Measurements from ENCODE around the gene PZP. TPM values are rescaled to one million over a fixed set of nuclear protein-coding genes. Genes with fewer than 3 reads are reported as not detected.
"Not testable (repeated sequence)": the region's sequence is repeated elsewhere in the genome, so short reads cannot be mapped to it uniquely, and the experiment has no call there.

Gene PZP
- total RNA-seq, 4 donors from 2014 or later: 0.15 TPM; not detected in 3

DNA sequence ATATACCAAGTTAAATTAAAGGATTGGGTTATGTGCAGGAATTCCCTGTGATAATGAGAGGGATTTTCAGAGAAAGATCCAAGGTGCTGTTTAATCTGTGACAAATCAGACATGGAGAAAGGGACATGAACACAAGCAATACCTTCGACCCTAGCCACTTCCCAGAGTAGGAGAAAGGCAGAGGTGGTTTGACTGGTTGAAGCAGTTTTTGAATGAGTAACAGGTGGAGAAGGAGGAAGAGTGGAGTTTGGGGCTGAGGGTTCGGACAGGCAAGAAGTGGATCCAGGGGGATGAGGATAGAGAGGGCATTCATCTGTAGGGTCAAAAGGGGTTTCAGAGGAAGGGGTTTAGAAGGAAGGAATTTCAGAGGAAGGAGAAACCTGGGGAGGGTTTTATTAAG, 65.1 kb downstream of the PZP start:
- DNase-seq (ENCODE audit: low spot score in 2 of 2): no peak
- no peak overlapping the region for H3K27ac ChIP-seq
- WGBS: 77% methylated on average over 2 of the region's 2 CpGs
- H3K9me3 ChIP-seq: no peaks in the 10 kb centered on the region
- no peaks in the 10 kb centered on the region for H3K36me3 ChIP-seq
- no peak overlapping the region for H3K4me3 ChIP-seq
- TF ChIP-seq POLR2A (IDR thresholded peaks at IDR 0.05): no peak
- TF ChIP-seq, protein P1, sequence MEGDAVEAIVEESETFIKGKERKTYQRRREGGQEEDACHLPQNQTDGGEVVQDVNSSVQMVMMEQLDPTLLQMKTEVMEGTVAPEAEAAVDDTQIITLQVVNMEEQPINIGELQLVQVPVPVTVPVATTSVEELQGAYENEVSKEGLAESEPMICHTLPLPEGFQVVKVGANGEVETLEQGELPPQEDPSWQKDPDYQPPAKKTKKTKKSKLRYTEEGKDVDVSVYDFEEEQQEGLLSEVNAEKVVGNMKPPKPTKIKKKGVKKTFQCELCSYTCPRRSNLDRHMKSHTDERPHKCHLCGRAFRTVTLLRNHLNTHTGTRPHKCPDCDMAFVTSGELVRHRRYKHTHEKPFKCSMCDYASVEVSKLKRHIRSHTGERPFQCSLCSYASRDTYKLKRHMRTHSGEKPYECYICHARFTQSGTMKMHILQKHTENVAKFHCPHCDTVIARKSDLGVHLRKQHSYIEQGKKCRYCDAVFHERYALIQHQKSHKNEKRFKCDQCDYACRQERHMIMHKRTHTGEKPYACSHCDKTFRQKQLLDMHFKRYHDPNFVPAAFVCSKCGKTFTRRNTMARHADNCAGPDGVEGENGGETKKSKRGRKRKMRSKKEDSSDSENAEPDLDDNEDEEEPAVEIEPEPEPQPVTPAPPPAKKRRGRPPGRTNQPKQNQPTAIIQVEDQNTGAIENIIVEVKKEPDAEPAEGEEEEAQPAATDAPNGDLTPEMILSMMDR (IDR thresholded peaks at IDR 0.05): no peak
- TF ChIP-seq EP300 (IDR thresholded peaks at IDR 0.05): no peak
- no peak for TF ChIP-seq POLR2AphosphoS5 (IDR thresholded peaks at IDR 0.05)
- no peaks in the 10 kb centered on the region for H3K4me1 ChIP-seq
- H3K27me3 ChIP-seq: no peaks in the 10 kb centered on the region

DNA sequence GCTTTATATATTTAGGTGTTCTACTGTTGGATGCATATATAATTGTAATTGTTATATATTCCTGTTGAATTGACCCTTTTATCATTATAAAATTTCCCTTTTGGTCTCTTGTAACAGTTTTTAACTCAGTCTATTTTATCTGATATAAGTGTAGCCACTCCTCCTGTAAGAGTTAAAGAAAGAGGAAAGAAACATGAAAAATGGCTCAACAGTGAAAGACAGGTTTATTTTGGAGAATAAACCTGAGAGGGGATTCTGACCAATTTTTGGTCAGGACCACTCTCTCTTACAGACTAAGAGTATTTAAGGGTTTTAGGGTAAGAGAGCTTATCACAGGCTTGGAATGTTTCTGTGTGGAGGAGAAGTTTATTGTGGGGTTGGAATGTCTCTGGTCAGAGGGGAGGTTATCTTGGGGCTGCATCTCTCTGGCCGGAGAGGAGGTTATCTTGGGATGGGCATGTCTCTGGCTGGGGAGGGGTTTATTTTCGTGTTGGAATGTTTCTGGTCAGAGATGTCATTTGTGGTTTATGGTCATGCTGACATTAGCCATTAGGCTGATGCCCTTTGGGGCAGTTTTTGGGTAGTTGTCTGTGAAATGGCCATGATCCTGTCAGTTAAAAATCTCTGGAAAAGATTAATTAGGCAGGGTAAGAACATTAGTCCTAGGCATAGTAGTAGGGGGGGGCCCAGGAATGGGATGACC, 68.5 kb downstream of the PZP start:
- not testable (repeated sequence) for H3K9me3 ChIP-seq; H3K36me3 ChIP-seq; H3K27ac ChIP-seq; DNase-seq (ENCODE audit: low spot score in 2 of 2); H3K27me3 ChIP-seq; H3K4me3 ChIP-seq; H3K4me1 ChIP-seq
- WGBS: 55% methylated on average over 2 of the region's 2 CpGs

DNA sequence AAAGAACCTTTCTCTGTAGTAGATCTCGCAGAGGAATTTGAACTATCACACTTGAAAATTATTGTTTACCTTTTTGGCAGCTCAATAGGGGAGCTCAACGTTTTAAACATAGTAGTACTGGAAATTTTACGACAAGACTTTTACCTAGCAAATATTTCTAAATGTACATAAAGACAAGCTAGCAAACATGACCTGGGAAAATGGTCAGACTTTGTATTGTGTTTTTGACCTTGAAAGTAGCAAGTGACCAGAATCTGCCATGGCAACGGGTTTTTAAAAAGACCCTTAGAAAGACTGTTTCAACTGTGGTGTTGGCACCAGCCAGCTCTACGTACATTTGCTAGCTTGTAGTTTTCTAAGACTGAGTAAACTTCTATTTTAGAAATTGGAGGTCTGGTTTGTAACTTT, 72.3 kb downstream of the PZP start:
- H3K36me3 ChIP-seq: no peaks in the 10 kb centered on the region
- H3K27me3 ChIP-seq: no peaks in the 10 kb centered on the region
- WGBS: 88% methylated on average over 5 of the region's 5 CpGs
- no peak for DNase-seq (ENCODE audit: low spot score in 2 of 2)
- TF ChIP-seq EP300 (IDR thresholded peaks at IDR 0.05): no peak
- TF ChIP-seq, protein P1 (IDR thresholded peaks at IDR 0.05): no peak
- no peak for TF ChIP-seq POLR2AphosphoS5 (IDR thresholded peaks at IDR 0.05)
- no peak for TF ChIP-seq POLR2A (IDR thresholded peaks at IDR 0.05)
- H3K9me3 ChIP-seq: no peaks in the 10 kb centered on the region
- no peak overlapping the region for H3K27ac ChIP-seq
- H3K4me1 ChIP-seq: no peaks in the 10 kb centered on the region
- H3K4me3 ChIP-seq: no peak overlapping the region

DNA sequence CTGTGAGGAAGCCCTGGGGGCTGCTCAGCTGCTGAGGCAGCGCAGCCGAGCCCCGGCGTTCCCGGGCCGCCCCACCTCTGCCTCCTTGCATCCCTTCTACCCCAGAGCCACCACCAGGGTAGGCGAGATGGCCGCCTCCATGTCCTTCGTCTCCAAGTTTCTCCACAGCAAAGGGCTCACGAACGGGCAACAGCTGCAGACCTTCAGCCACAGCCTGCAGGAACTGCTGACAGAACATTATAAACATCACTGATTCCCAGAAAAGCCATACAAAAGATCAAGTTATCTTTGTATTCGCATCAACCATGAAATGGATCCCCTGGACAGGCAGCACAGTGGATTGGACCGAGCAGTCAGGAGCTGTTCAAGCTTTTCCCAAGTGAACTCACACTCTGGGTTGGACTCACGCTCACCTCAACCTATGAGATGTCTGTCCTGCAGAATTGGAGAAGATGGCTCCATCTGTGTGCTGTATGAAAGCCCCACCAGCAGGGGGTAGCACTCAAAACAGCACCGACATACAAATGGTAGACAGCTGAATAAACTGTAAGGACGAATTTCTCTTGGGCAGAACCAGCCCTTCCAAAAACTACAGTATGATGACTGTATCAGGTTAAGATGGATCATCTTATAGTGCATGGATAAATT, 73.1 kb downstream of the PZP start:
- no peak overlapping the region for H3K27ac ChIP-seq
- no peaks in the 10 kb centered on the region for H3K27me3 ChIP-seq
- no peaks in the 10 kb centered on the region for H3K4me1 ChIP-seq
- no peaks in the 10 kb centered on the region for H3K36me3 ChIP-seq
- no peak for DNase-seq (ENCODE audit: low spot score in 2 of 2)
- no peak overlapping the region for H3K4me3 ChIP-seq
- TF ChIP-seq POLR2A (IDR thresholded peaks at IDR 0.05): no peak
- TF ChIP-seq, protein P1 (IDR thresholded peaks at IDR 0.05): peak in 1 of 2 donors; percentile 7
- H3K9me3 ChIP-seq: no peaks in the 10 kb centered on the region
- WGBS: 86% methylated on average over 12 of the region's 16 CpGs

DNA sequence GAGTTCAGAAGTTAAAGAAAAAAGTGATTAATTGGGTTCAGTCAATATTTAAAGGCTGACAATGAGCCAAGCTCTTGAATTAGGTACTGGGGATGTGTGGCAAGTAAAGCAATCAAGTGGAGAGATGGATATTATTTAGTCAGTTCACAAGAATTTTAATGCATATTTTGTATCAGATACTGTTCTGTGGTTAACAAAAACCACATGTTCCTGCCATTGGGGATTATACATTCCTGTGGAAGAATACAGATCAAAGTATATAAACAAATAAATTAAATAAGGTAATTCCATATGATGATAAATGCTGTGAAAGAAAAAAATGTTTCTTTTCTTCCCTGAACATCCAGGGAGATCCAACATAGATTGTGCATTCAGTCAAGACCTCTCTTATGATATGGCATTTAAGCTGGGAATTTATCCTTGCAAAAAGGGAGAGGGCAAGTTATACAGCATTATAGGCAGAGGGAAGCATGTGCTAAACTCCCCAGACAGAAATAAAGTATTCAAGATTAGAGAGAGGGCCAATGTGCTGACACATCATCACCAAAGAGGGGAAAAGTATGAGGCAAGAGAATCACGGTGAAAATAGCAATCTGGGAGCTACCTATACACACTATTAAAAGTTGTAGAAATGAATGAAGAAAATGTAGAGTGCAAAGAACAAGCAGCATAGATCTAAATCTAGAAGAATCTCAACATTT, 74.8 kb downstream of the PZP start:
- Histone ChIP-seq H3K4me1 (no peaks in the 10 kb centered on the region), H3K9me3 (no peaks in the 10 kb centered on the region), H3K4me3 (no peak overlapping the region), H3K36me3 (no peaks in the 10 kb centered on the region), H3K27me3 (no peaks in the 10 kb centered on the region), H3K27ac (no peak overlapping the region)
- TF ChIP-seq POLR2A (IDR thresholded peaks at IDR 0.05) (no peak), EP300 (IDR thresholded peaks at IDR 0.05) (no peak), POLR2AphosphoS5 (IDR thresholded peaks at IDR 0.05) (no peak)
- TF ChIP-seq, protein P1 (IDR thresholded peaks at IDR 0.05): no peak
- 52% methylated on average over 1 of the region's 1 CpG for WGBS
- no peak for DNase-seq (ENCODE audit: low spot score in 2 of 2)
